ENCODE data around the gene IGFBP7.
"Not testable (repeated sequence)": the region's sequence is repeated elsewhere in the genome, so short reads cannot be mapped to it uniquely, and the experiment has no call there.

Gene IGFBP7

GRCh38 chr4:57073559-57073958, 36.6 kb downstream of the IGFBP7 start:
- no peak for DNase-seq (ENCODE audit: low read depth)

GRCh38 chr4:57071326-57071725, 38.9 kb downstream of the IGFBP7 start:
- DNase-seq (ENCODE audit: low read depth), result no peak

GRCh38 chr4:57070461-57070860, 39.7 kb downstream of the IGFBP7 start:
- DNase-seq (ENCODE audit: low read depth), result no peak

DNA sequence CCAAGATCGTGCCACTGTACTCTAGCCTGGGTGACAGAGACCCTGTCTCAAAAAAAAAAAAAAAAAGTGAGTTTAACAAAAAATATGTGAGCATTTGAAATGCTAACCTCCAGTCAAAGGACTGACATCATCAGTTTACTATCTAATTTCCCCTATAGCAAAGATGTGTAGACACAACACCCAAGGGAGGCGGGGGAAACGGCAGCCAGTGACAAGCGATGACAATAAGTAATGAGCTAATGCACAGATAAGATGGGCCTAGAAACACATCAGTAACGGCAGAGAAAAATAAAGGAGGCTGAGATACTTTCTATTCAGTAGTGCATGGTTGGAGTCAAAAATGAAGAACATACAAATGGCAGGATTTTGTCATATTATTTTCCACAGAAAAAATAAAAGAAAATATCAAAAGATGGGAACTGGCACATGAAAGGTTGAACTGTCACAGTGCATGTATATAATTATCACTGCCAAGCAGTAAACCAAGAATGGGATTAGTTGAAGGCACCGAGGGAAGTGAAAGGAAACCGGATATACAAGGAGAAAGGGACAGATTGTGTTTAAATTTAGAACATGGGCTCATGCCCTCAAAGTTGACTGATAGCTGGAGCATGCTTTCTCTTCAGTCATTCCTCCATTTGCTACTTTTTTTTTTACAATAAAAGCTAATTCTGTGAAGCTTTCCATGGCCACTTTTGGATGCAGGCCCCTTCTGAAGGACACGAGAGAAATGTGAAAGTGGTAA, 41.8 kb downstream of the IGFBP7 start:
- no peak for DNase-seq (ENCODE audit: low read depth)

DNA sequence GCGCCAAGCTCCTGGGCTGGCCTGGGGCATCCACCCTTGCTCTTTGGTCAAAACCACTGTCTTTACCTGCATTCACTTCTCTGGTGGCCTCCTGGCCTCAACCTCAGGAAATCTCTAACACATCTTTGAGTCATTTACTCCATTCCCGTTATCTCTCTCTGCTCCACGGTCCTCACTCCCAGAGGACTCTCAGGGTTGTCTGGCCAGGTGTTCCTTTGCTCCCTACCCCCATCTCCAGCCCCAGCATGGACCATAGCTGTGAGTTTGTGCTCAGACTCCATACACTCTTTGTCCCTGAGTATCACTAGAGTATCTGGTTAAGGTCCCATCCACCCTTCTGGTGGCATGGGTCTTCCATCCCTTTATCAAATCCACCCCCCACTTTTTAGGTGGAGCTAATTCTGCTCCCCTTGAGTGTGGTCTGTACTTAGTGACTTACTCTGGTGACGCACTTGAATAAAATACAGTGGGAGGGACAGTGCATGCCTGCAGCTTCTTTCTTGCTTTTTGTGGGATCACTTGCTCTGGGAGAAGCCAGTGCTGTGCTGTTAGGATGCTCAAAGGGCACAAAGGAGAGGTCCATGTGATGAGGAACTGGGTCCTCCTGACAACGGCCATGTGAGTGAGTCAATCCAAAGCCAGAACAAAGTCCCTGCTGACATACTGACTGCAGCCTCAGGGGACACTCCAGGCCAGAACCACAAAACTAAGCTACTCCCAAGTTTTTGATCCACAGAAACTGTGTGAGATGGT, 44.3 kb downstream of the IGFBP7 start:
- DNase-seq (ENCODE audit: low read depth), result no peak

- DNase-seq (ENCODE audit: low read depth), result no peak
Measured at GRCh38 chr4:57064811-57065711, 45.1 kb downstream of the IGFBP7 start.

GRCh38 chr4:57064120-57064519, 46.1 kb downstream of the IGFBP7 start:
- no peak for DNase-seq (ENCODE audit: low read depth)

DNA sequence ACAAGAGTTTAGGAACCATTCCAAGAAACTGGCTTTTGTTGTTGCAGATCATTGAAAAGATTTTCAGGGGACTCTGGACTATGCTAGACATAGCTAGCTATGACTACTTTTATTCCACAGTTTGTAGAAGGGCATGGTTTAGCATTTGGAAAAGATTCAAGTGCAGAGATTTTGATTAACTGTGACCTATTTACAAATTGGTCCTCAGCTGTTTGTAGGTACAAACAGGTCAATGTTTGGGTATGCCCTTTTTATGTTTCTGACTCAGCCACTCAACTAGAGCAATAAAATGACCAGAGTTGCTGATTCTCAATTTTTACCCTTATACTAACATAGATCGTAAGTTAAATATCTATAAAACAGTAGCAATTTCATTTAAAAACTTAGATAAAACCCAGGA, 46.7 kb downstream of the IGFBP7 start:
- DNase-seq (ENCODE audit: low read depth), result no peak

DNA sequence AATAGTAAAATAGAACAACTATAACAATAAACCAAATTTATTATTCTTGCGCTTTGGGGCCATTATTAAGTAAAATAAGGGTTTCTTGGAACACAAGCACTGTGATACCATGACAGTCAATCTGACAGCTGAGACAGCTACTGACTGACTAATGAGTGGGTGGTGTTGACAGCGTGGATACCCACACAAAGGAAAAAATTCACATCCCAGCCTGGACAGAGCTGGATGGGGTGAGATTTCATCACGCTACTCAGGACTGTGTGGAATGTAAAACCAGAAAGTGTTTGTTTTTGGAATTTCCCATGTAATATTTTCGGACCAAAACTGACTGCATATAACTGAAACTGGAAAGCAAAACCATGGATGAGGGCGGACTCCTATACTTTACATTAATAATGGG, 48.8 kb downstream of the IGFBP7 start:
- DNase-seq (ENCODE audit: low read depth), result no peak

- DNase-seq (ENCODE audit: low read depth), result not testable (repeated sequence)
Measured at GRCh38 chr4:57060717-57061067, 49.5 kb downstream of the IGFBP7 start.

DNA sequence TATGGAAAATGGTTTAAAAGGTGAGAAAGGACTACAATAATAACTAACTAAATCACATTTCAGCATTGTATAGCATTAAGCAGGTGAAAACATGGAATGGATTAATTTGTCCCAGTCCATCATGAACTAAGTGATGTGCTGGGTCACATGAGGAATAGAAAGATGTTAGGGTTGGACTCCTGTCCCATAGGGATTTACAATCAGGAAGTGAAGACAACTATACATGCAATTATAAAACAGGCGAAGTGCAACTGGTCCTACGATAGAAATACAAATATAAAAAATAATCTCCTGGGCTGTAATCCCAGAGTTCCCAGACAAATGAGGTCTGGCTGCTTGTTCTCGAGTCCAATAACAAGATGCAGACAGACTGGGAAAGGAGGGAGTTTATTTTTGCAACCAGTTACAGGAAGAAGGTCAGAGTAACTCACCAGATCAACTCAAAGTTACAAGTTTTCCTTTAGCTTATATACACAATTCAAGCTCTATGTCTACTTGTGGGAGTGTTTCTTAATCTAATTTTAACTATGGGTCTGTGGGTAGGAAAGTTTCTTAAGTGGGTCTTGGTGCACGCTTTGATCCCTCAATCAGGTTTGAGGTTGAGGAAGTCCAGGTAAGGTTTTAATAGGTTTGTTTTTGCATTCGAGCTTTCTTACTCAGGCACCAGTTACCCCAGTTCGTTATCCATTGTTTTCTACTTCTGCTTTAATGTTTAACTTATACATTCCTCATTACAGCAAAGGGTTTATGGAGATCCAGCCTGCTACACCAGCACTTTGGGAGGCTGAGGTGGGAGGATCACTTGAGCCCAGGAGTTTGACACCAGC, 50.1 kb downstream of the IGFBP7 start:
- no peak for DNase-seq (ENCODE audit: low read depth)

DNA sequence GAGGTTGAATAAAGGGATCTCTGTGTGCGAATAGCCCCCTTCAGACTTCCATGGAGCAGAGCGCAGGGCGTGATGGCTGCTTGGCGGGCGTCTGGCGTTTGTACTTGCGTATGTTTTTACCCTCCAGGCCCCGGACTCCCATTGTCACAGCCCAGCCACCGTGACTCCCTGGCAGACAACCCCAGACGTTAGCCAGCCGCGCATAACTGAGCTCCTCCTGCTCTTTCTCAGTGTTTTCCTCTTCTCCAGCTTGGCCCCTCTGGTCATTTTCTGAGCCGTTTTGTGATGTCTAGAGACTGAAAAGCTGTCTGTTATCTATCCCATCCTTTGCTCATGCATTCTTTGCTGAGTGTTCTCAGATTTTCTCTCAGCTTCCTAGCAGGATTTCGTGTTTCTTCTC, 54.3 kb downstream of the IGFBP7 start:
- DNase-seq (ENCODE audit: low read depth), result no peak

- DNase-seq (ENCODE audit: low read depth), result no peak
Measured at GRCh38 chr4:57053508-57053907, 56.7 kb downstream of the IGFBP7 start.

- DNase-seq (ENCODE audit: low read depth), result no peak
Measured at GRCh38 chr4:57051524-57051923, 58.7 kb downstream of the IGFBP7 start.

GRCh38 chr4:57051095-57051494, 59.1 kb downstream of the IGFBP7 start:
- no peak for DNase-seq (ENCODE audit: low read depth)

- no peak for DNase-seq (ENCODE audit: low read depth)
Measured at GRCh38 chr4:57048590-57049304, 61.4 kb downstream of the IGFBP7 start.

- DNase-seq (ENCODE audit: low read depth), result not testable (repeated sequence)
Measured at GRCh38 chr4:57047046-57047445, 63.1 kb downstream of the IGFBP7 start.

DNA sequence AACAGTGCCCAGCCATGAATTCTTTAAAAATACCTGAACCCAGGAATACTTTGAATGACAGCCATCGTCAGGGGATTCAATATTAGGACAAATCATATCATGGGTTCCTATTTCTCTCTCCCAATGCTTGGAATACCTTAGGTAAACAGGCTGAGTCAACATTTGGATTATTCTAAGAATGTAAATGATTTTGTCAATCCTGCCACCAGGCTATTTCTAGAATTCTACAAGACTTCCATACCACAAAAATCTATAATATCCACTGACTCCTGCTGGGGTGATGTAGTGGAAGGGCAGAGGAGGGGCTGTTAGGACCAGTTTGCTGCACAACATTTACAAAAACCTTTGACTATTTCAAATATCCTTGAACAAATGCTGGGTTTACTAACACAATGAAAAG, 65.2 kb downstream of the IGFBP7 start:
- DNase-seq (ENCODE audit: low read depth), result no peak

- no peak for DNase-seq (ENCODE audit: low read depth)
Measured at GRCh38 chr4:57044279-57044678, 65.9 kb downstream of the IGFBP7 start.

- no peak for DNase-seq (ENCODE audit: low read depth)
Measured at GRCh38 chr4:57043347-57044251, 66.6 kb downstream of the IGFBP7 start.

All from activated gamma-delta T cell treated with anti-CD3 and anti-CD28 coated beads, Interleukin-2, amount 50 U/mL, for 16 hours (primary cell).